ENCODE measurements around the gene F2RL3.
"Not testable (repeated sequence)": the region's sequence is repeated elsewhere in the genome, so short reads cannot be mapped to it uniquely, and the experiment has no call there.

Gene F2RL3

DNA sequence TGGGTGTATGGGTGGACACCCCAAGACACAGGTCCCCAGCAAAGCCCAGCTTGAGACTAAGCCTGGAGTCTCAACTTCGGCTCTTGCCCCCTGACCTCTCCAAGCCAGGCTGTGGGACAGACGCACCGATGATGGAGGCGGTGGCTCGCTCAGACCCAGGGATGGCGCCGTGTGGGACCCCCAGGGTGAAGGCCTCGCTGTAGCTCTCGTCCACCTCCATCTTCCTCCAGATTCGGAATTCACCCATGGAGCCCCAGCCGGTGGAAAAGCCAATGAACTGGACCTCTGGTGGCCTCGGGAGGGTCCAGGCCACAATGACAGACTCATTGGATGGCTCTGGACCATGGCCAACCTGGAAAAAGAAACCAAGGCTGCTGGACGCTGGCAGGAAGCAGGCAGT lies 39.1 kb downstream of the F2RL3 start:
- DNase-seq, result no peak

DNA sequence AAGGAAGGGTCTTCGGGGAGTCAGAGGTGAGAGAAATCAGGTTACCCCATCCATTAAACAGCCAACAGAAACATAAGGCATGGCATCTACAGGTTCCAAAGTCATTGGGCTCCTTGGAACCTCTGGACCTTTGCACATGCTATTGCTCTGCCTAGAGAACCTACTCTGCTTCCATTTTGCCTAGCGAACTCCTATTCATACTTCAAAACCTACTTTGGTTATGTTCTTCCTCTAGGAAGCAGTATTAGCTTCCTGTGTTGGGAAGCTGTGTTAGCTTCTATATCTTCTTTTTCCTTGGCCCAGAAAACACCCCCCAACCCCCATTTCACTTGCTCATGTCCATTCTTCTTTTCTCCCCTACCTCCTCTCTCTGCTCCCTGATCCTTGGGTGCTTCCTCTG lies 39.6 kb downstream of the F2RL3 start:
- DNase-seq, result no peak

DNA sequence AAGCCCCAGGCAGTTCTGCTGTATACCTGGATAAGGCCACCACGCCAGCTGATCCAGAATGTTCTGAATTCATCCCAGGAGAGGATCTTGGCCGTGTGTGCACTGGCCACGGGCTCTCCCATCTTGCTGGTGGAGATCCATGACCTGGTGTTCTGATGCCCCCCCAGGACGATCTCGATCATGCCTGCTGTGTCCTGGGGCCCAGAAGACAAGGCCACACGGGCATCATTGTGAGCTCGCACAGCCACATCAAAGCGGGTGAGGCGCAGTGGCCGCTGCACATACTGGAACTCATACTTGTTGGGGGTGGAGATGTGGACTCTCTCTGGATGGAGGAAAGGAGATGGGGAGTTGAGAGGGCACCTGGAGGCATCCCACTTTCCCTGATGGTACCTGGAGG lies 40.1 kb downstream of the F2RL3 start:
- DNase-seq, result no peak

DNA sequence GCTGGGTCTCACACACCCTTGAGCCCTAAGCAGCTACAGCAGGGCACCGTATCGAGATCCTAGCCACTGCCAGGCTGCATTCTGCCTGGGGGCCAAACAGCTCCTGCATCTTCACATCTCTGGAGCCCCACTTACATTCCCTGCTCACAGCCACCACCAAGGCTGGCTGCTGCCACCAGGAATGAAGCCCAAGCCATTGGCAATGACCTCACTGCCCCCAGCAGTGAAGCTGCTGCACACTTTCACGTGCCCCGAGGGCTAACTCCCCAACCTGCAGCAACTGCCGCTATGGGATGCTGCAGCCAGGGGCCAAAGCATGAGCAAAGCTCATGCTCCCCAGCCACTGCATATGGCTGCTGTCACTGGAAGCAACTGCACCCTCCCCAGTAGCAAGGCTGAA lies 42.0 kb downstream of the F2RL3 start:
- no peak for DNase-seq

DNA sequence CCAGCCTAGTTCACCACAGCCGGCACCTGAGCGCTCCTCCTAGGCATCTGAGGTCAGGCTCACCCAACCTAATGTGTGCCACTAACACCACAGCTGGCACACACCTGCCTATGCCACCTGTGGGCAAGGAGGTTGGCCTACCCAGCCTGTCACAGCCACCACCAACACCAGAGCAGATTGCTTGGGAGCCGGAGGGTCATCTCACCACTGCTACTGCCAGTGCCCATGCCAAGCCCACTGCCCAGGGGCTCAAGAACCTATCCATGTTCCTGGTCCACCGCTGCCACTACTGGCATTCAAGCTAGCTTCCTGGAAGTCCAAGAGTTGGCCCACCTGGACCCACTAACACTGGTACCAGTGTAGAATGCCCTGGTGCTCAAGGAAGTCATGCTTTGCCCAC lies 42.5 kb downstream of the F2RL3 start:
- DNase-seq, result no peak

DNA sequence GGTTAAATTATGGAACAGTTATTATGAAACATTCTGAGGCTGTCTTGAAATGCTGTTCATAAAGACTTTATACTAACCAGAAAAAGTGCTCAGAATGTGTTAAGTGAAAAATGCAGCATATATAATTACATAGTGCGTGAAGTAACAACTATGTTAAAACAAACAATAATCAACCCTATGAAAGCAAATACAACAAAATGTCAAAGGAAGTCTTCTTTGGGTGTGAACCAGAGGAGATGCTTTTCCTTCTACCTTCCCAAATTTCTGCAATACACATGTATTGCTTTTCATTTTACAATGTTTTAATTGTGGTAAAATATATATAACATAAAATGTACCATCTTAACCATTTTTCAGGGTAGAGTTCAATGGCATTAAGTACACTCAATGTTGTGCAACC lies 45.7 kb downstream of the F2RL3 start:
- no peak for DNase-seq

DNA sequence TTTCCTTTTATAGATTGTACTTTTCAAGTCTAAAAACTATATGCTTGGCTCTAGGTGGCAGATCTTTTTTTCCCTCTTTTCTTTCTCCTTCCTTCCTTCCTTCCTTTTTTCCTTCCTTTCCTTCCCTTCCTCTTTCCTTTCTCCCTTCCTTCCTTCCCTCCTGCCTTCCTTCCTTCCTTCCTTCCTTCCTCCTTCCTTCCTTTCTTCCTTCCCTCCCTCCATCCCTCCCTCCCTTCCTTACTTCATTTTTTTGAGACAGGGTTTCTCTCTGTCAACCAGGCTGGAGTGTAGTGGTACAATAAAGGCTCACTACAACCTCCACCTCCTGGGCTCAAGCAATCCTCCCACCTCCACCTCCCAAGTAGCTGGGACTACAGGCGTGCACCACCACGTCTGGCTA lies 48.1 kb downstream of the F2RL3 start:
- DNase-seq, result no peak

DNA sequence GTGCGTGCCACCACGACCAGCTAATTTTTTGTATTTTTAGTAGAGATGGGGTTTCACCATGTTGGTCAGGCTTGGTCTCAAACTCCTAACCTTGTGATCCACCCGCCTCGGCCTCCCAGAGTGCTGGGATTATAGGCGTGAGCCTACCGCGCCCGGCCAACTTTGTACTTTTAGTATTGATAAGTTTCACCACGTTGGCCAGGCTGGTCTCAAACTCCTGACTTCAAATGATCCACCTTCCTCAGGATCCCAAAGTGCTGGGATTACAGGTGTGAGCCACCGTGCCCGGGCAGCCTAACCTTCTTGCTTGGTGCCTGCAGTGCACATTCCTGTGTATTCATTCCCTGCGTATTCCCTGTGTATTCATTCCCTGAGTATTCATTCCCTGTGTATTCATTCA lies 49.0 kb downstream of the F2RL3 start:
- DNase-seq, result not testable (repeated sequence)

DNA sequence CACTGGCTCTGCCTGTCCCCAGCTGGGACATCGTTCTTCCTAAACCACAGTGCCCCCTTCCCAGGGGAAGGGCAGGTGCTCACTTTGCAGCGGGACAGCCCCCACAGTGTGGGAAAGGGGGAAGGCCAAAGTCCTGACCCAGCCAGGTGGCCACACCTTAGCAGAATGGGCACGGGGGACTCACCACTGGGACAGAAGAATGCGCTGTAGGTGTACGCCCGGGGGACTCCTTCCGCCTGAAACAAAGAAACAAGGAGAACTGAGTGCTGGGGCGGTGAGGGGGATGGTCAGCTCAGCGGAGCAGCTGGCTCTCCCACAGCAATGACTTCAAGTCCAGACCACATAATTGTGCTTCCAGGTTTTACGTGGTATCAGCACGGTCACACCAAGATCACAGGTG lies 49.4 kb downstream of the F2RL3 start:
- no peak for DNase-seq

DNA sequence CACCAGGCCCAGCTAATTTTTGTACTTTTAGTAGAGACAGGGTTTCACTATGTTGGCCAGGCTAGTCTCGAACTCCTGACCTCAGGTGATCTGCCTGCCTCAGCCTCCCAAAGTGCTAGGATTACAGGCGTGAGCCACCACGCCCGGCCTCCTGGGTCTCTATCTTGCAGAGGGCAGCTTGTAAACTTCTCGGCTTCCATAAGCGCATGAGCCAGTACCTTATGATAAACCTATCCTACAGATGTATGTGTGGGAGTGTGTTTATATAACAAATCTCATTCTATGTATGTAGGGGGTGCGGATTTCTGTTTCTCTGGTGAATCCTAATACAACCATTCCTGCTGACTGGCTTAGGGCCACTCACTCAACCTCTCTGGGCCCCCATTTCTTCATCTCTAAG lies 51.3 kb downstream of the F2RL3 start:
- not testable (repeated sequence) for DNase-seq

DNA sequence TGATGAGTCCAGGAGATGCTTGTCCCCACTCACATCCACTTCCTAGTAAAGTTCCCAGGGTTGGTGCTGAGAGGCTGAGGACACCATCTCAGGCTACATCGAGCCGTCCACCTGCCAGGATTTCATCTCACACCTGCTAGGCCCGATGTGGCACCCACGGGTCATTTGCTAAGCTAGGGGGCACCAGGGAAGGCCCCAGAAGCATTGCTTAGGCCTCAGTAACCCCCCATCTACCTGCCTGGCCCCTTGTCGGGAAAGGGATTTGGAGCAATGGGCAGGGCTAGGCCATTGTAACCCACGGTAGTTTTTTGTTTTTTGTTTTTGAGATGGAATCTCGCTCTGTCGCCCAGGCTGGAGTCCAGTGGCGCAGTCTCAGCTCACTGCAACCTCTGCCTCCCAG lies 51.8 kb downstream of the F2RL3 start:
- no peak for DNase-seq

Measured in femur (tissue), 1 donor.